AG04450 (cell line): ENCODE results near the gene ROPN1L. TPM values are rescaled to one million over a fixed set of nuclear protein-coding genes. Genes with fewer than 3 reads are reported as not detected.

Experiments
- CTCF ChIA-PET: fragments of 300-600, 350-600 bp; formaldehyde crosslinking; extraction: SDS; loops from one replicate; lab custom pipeline; 2022; ENCODE audit warnings: antibody characterized with exemption, inconsistent platforms; lab: Charles Lee
- POLR2A ChIA-PET: fragments of 350-600 bp; formaldehyde crosslinking; extraction: SDS; loops from one replicate; lab custom pipeline; 2021; ENCODE audit warnings: antibody characterized with exemption, inconsistent platforms; lab: Yijun Ruan, JAX
- DNase-seq: peaks from one replicate; pipeline ENCODE4 v3.0.0-alpha.2; 2011; ENCODE audit warnings: low read depth, low spot score
- H3K27ac ChIP-seq: one replicate; pipeline ENCODE4 v1.5.1; 2012; ENCODE audit warnings: low read depth, low read length, control low read depth
- H3K27me3 ChIP-seq: one replicate; pipeline ENCODE4 v1.6.0; 2012; ENCODE audit warnings: low read length; ENCODE audit not compliant: control insufficient read depth, insufficient read depth
- H3K4me3 ChIP-seq: 2 replicates; pipeline ENCODE4 v1.5.1; 2011; ENCODE audit warnings: mild to moderate bottlenecking, low read depth, low read length, control low read depth
- H3K9me3 ChIP-seq: 2 replicates; pipeline ENCODE4 v1.5.1; 2012; ENCODE audit warnings: low read length; ENCODE audit not compliant: control insufficient read depth, insufficient read depth
- CTCF ChIP-seq: IDR thresholded peaks from 2 replicates; pipeline ENCODE4 v1.5.1; 2011; ENCODE audit warnings: low read depth, low read length, control low read depth, inconsistent platforms
- polyA plus RNA-seq: library from polyadenylated mRNA; depleted of rRNA; stranded (reverse); fragments of >200 nt; gene quantifications from 2 replicates; pipeline ENCODE4 v1.2.3, GENCODE V29; 2011

Gene ROPN1L
- polyA plus RNA-seq, 1 experiment: 0.24 TPM

- Histone ChIP-seq H3K4me3 (no peak overlapping the region), H3K9me3 (no peaks in the 10 kb centered on the region), H3K27ac (no peak overlapping the region), H3K27me3 (no peaks in the 10 kb centered on the region)
- DNase-seq: no peak
- peak; percentile 65 for TF ChIP-seq CTCF
- CTCF ChIA-PET: interaction anchor here (0.6 to 5.8 kb wide), 21 partner anchors 8 to 159 kb away, joined by 3 to 84 read pairs (median 5); no protein-coding TSS in a partner anchor
- POLR2A ChIA-PET: no interaction called here
These were observed 17.5 kb upstream of the ROPN1L start for GRCh38 chr5:10424124-10424731.

- ChIA-PET POLR2A (no interaction called here), CTCF (interaction anchor here (2.2 kb wide), 1 partner anchor 143 kb away, joined by 7 read pairs; no protein-coding TSS in a partner anchor)
- Histone ChIP-seq H3K27me3 (no peaks in the 10 kb centered on the region), H3K27ac (no peak overlapping the region), H3K4me3 (no peak overlapping the region), H3K9me3 (no peaks in the 10 kb centered on the region)
- no peak for DNase-seq
- TF ChIP-seq CTCF: no peak
These were observed 14.5 kb upstream of the ROPN1L start for GRCh38 chr5:10427201-10427600.

- POLR2A ChIA-PET: interaction anchor here (0.5 kb wide), 1 partner anchor 9 kb away, joined by 3 read pairs; no protein-coding TSS in a partner anchor
These were observed 13.7 kb upstream of the ROPN1L start for GRCh38 chr5:10427978-10428377.

GRCh38 chr5:10431415-10431814, 10.3 kb upstream of the ROPN1L start:
- TF ChIP-seq CTCF: no peak
- DNase-seq: no peak
- no peaks in the 10 kb centered on the region for H3K9me3 ChIP-seq
- H3K27me3 ChIP-seq: no peaks in the 10 kb centered on the region
- ChIA-PET CTCF (interaction anchor here (1.9 kb wide), 1 partner anchor 7 kb away, joined by 11 read pairs; no protein-coding TSS in a partner anchor), POLR2A (interaction anchor here (0.6 kb wide), 1 partner anchor 141 kb away, joined by 3 read pairs; no protein-coding TSS in a partner anchor)
- no peak overlapping the region for H3K4me3 ChIP-seq
- no peak overlapping the region for H3K27ac ChIP-seq

More at GRCh38 chr5:10427978-10428377, 13.7 kb upstream of the ROPN1L start:
- Histone ChIP-seq H3K4me3 (no peak overlapping the region), H3K27ac (no peak overlapping the region), H3K27me3 (no peaks in the 10 kb centered on the region), H3K9me3 (no peaks in the 10 kb centered on the region)
- no peak for TF ChIP-seq CTCF
- DNase-seq: no peak
- CTCF ChIA-PET: interaction anchor here (0.5 to 2.2 kb wide), 2 partner anchors 9 to 144 kb away, joined by 3 to 7 read pairs; no protein-coding TSS in a partner anchor
